CD4-positive, alpha-beta T cell treated with Interleukin-6 at 100 ng/mL for 8 hours (primary cell): Measurements from ENCODE around the gene LRIG1.

Source experiments
- DNase-seq: peaks from one replicate; pipeline ENCODE4 v3.0.0-alpha.2; 2020; ENCODE audit warnings: mixed read lengths, low spot score

LRIG1 gene

GRCh38 chr3:66489115-66489514 is 11.7 kb downstream of the LRIG1 start:
- no peak for DNase-seq

- DNase-seq = peak; percentile 17
Measured at GRCh38 chr3:66488492-66488891, 12.3 kb downstream of the LRIG1 start.

DNA sequence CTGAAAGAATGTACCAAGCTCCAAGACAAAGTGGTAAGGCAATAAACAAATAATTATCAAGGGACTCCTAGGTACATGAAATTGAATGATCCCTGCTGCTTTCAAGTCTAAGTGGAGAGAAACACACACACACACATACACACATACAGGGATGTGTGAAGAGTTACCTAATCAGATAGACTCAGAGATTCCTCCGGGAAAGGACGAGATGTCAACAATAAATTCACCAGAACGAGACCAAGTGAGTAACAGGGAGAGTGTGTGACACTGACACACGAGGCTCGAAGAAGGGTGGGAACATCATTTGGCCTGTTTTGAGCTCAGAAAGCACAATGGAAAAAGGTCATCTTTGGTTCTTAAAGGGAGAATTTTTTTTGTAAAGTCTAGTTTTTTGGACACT is 13.4 kb downstream of the LRIG1 start:
- no peak for DNase-seq

DNA sequence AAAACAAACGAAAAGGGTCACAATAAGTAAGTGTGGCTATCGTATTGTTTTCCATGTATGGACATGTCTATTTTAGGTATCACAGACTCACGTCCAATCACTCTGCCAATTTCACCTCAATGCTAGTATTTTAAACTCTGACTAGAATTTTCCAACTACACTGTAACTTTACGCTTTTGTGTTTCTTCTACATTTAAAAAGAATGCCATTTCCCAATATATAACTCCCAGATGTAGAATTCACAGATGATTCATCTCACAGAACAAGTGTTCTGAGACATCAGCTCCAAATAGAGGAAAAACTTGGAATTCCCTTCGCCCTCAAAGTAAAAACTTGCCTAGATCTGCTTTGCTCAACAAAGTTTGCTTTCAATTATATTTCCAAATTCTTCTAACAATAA is 14.2 kb downstream of the LRIG1 start:
- no peak for DNase-seq

DNA sequence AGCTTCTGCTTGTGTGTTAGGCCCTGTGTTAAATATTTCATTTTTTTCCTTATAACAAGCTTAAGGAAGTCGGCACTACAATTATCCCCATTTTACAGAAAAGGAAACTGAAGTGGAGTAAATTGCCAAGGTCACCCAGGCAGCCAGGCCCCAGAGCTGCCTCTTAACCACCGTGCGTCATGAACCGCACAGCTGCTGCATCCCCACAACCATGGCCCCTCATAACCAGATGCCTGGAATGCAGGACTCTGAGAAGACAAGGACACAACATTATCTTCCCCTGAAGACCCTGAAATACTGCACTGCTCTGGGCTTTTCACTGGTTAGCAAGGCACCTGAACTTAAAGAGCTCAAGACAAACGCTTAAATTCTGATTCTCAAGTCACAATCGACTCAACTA is 14.6 kb downstream of the LRIG1 start:
- no peak for DNase-seq

- no peak for DNase-seq
Measured at GRCh38 chr3:66485291-66485968, 15.4 kb downstream of the LRIG1 start.

- DNase-seq = no peak
Measured at GRCh38 chr3:66484106-66484844, 16.5 kb downstream of the LRIG1 start.

DNA sequence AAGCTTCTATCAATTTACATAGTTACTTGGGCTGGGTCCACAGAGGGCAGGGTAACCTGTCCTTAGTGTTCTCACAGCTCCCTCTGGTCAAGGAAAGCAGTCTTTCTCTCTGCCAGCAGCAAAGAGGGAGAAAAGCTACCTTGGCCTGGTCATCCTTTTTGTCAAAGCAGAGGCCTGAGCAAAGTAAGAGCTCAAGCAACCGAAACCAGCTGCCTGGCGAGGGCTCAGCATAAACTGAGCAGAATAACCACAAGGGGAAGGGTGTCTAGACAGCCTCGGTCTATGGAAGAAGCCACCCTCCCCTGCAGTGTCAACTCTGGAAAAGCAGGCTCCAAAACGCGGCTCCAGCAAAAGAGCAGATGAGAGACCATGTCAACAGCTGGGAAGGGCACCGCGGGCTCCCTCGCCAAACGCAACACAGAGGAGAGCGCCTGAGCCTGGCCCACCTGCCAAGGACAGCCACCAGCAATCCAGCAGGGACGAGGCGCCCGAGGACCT is 17.4 kb downstream of the LRIG1 start:
- DNase-seq = no peak

- no peak for DNase-seq
Measured at GRCh38 chr3:66483006-66483405, 17.8 kb downstream of the LRIG1 start.

- no peak for DNase-seq
Measured at GRCh38 chr3:66482018-66482404, 18.8 kb downstream of the LRIG1 start.

DNA sequence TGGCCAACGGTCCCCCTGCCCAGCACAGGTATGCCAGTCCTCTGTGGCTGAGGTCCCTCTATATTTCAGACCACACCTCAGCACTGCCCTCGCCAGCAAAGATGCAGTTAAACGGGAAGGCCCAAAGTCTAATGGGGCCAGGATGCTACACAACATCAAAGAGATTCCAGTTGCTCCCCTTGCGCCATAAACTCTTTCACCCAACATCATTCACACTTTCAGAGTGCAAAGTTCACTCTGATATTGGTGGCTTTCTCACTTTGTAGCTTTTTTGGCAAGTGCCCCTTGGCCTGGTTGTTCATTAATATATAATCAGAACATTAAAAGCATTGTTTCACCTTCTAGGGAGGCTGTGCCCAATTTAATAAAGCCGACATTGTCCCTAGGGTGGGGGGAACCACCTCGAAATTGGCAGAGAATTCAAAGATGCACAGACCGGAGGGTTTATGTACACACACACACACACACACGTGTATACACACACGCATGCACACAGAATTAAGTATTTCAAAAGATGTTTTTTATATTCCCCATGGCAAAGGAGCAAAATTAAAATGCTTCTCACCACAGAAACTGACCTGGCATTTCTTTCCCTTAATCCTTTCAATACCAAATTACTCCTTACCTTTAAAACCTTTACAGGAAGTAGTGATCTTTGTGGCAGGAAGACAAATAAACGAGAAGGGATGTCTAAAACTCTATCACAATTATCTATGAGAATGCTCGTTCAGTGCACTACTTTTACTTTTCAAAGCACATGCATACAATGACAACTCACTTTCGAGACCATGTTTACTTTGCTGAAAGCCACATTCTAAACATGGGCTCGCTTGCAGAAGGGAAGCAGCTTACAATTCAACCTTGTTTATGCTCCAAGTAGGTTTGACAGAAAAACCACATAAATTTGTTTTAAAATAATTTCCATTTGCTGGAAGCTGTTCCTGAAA is 19.5 kb downstream of the LRIG1 start:
- DNase-seq = no peak

GRCh38 chr3:66480666-66481065 is 20.2 kb downstream of the LRIG1 start:
- DNase-seq = peak; percentile 45

DNA sequence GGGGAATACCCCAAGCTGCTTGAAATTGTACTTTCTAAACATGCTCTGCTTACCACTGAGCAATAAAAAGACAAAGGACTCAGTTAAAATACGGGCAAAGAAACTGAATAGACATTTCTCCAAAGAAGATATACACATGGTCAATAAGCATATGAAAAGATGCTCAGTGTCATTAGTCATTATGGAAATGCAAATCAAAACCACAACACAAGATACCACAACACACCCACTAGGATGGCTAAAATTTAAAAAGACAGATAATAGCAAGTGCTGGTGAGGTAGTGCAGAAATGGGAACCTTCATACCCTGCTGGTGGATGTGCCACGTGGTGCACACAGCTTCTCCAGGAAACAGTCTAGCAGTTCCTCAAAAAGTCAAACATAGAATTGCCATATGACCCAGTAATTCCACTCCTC is 21.3 kb downstream of the LRIG1 start:
- no peak for DNase-seq

DNA sequence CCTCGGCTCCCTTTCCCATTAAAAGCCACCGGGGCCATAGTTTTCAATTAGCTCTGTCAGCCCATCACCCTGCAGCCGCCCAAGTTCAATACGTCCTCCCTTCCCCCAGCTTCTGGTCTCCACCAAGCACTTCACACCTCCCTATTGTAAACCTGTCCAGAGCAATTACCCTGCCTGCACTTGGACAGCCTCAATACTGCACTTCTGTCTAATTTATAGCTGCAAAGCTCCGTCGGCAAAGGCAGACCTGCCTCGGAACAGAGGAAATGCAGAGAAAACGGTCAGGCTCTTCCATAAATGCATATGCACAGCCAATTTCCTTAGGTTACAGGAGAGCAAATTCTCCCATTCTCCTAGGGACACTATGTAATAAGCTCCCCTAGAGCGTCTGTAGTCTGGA is 21.9 kb downstream of the LRIG1 start:
- DNase-seq = no peak

GRCh38 chr3:66477856-66478255 is 23.0 kb downstream of the LRIG1 start:
- no peak for DNase-seq

DNA sequence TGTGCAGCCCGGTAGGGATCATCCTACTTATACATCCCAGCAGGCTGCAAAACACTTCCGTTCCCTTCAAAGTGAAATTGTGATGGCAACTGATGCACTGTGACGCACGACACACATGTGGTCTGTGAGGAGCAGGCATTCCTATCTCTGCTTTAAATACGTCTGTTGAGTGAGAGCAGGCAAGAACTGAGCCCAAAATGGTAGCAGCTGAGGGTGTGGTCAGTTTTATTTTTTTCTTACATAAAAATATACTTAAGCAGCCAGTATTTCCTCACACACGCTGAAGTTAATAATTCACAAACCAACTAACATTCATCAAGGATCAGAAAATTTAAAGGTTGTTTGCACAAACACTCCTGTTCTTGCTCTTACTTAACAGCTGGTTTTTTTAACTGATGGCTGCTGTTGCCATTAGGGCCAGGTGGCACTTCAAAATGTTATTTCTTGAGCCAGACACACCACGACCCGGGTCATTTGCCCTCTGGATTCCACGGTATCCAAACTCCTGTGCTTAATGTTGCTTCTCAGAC is 23.9 kb downstream of the LRIG1 start:
- no peak for DNase-seq

- DNase-seq = no peak
Measured at GRCh38 chr3:66475386-66476020, 25.3 kb downstream of the LRIG1 start.

GRCh38 chr3:66473692-66474091 is 27.1 kb downstream of the LRIG1 start:
- no peak for DNase-seq

DNA sequence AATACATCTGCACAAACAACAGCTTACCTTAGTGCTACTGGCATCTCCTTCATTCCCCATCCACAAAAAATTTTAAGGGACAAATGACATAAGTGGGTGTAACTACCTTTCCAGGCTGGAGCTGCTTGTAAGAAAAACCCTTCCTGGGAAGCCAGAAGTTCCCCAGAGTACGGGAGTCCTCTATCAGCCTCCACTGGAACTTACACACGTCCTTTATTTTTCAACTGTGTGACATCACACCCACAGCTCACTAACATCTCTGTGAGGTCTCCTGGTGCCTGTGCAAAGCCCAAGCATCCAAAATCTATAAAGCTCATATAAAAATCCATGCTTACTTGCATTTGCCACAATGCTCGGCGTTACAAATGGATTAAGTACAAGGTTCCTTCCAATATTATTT is 27.6 kb downstream of the LRIG1 start:
- no peak for DNase-seq

DNA sequence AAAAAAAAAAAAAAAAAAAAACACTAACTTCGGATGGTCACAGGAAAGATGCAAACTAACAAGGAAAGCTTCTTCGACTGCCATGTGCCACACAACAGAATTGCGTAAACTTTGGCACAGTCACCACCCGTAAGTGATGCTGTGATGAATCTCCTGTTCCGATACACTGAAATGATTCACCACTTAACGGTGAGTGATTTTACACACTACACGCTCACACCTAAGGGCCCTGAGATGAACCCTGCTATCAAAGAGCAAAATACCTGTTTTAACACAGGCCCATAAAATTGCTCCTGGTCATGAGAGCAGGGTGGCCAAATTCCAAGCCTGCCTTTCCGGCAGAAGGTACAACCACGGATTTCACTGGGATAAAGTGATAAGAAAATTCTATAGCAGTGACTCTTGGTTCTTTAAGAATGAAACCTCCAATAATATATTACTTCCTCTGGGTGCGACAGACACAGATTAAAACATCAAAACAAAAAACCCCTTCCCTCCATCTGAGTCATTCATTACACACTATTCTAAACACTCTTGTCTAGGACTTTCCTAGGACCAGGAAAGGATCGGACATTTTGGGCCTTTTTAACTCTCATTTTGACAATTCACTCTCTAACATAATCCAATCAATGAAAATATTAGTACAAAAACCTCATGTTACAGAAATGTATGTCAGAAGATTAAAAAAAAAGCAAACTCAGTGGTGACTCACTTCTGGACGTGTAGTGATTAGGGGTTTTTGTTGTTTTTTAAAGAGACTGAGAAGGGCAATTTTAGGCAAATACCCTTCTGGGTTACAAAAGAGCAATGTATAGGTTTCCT is 28.3 kb downstream of the LRIG1 start:
- peak; percentile 33 for DNase-seq
